GM19397 (cell line): ENCODE results near the gene SEC14L2.

ENCODE experiments used
- ATAC-seq: cut with Tn5 transposase; IDR thresholded peaks from one replicate; pipeline ENCODE4 v1.9.1; 2021; ENCODE audit warnings: mild to moderate bottlenecking, moderate library complexity; ENCODE audit not compliant: unreplicated experiment

SEC14L2 gene

DNA sequence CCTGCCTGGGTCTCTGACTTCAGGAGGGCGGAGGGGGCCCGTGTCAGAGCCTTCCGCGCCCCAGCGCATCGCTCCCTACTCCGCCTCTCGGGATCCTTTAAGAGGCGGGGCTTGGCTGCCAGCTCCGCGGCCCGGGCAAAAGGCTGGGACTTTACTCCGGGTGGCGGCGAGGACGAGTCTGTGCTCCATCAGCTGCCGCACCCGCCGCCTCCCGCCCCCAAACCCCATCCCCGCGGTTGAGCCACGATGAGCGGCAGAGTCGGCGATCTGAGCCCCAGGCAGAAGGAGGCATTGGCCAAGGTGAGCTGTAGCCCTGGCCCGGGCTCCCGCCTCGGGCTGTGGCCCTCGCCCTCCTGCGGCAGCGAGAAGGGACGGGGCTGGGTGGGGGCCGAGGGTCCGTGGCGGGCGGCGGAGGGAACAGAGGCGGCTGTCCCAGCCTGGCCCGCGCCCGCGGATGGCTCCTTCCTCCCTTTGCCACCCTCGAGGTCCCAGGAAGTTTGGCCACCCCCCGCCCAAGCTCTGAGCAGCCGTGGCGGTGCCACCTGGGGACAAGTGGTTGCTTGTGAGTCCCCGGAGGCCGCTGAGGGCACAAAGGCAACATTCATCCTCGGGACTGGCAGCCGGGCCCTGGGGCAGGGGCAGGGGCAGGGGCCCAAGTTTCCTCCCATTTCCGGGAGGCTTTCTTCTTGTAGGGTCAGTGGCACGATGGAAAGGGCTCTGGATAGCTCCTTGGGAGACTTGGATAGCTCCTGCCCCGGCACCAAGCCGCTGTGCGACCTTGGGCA, at the start of gene SEC14L2:
Gene SEC14L2, plus strand, starts transcription at position 148 of the 785 bp plus-strand sequence. Its CDS starts 99 bp downstream, at position 247.
- ATAC-seq, result no peak

- ATAC-seq, result no peak
Observed at GRCh38 chr22:30347255-30347892, 49.4 kb upstream of the SEC14L2 start.

DNA sequence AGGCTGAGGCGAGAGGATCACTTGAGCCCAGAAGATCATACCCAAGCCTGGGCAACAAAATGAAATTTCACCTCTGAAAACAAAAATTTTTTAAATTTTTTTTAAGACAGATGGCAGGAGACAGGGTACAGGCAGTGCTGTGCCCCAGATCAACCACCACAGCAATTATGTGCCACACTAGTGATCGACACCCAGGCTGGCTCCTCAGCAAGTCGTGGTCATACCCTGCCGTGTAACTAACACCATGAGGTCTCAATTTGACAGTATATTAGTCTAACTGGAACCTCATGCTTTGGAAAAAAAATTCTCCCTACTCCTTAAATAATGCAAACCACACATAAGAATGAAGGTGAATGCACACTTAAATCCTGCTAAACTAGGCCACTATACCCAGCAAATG, 48.4 kb upstream of the SEC14L2 start:
- no peak for ATAC-seq

DNA sequence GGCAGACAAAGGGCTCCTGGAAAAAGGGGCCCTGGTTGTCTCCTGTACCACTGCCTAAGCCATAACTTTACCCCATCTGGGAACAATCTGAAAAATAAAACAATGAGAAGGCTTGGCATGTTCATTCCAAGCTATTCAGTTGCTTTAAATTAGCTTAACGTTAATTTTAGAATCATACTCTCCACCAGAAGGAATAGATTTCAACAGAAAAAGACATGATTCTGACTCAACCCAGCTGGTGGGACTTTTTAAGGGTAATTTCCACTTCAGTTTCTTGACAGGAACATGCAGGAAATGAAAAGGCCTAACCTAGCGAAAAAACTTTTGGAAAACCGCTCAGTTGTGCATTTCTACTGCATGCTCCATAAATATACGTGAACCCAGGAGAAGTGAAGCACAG, 48.0 kb upstream of the SEC14L2 start:
- ATAC-seq, result no peak

DNA sequence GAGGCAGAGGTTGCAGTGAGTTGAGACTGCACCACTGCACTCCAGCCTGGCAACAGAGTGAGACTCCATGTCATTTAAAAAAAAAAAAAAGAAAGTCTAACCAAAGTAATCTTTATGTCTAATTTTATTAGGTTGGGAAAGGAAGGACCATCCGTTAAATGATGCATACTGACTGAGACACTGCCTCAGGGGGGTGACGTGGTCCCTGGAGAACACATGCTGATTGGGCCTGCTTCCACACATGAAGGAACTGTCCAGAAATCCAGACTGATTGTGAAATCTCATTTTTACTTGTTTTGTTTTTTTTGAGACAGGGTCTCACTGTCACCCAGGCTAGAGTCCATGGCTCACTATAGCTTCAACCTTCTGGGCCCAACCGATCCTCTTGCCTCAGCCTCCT, 45.6 kb upstream of the SEC14L2 start:
- ATAC-seq, result no peak

DNA sequence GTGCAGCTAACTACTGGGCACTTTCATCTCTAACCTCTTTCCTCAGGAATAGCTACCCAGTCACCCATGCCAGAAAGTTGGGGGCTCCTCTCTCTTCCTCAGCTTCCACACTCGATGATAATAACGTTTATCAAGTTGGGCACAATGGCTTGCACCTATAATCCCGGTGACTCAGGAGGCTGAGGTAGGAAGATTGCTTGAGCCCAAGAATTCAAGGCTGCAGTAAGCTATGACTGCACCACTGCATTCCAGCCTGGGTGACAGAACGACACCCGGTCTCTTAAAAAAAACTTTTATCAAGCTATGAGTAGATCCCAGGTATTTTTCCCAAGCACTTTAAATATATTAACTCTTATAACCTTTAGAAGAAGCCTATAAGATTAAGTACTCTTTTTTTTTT, 42.2 kb upstream of the SEC14L2 start:
- ATAC-seq, result no peak

DNA sequence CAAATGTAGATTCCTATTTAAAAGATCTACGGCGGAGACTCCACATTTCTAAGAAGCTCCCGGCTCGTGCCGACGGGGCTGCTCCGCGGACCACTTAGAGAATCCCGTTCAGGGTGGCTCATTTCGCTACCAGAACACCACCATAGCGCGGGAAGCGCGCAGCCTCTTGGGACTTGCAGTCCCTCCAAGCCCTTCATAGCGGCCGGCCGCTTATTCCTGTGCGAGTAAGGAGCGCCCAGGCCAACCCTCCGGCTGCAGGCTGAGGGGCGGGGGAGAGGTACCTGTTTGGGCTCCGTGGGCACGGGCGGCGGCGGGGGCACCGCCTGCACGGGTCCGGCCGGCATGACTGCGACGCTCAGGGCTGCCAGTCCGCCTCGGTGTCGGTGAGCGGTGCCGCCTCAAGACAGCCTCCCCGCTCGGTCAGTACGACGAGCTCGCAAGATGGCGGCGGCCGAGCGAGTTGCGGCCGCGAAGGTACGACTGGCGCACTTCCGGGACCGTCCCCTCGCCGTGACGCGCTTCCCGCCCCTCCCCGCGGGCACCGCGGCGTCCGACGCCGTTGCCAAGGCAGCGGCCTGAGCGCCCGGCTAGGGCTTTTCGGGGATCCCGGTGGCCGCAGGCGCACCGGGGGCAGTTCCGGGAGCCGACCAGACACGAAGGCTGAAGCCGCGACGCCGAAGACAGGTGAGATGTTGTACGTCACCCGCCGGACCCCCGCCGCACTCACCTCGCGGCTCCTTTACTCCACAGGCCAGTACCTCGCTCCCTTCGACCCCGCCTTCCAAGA, 40.2 kb upstream of the SEC14L2 start, which contains the start of the genes CCDC157 and SF3A1:
Gene CCDC157, plus strand, starts transcription at position 559 of the 787 bp plus-strand sequence. CDS start 8,994 bp downstream, outside the sequence.
Gene SF3A1, minus strand, starts transcription at position 446 of the 787 bp plus-strand sequence. Its CDS starts 102 bp downstream, at position 344.
- ATAC-seq, result peak; percentile 97

DNA sequence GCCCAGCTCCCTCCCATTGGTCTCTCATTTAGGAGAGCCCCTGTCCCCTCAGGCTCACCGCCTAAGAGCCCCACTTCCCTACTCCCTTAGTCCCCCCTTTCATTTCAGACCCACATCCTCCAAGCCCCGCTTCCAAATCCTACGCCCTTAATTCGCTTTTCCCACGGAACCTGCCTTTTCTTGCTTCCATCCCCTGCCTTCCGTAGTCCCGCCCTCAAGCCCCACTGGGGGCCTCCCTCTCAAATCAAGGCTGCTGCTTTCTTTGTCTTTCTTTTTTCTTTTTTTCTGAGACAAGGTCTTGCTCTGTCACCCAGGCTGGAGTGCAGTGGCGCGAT, 39.6 kb upstream of the SEC14L2 start:
- ATAC-seq, result no peak

DNA sequence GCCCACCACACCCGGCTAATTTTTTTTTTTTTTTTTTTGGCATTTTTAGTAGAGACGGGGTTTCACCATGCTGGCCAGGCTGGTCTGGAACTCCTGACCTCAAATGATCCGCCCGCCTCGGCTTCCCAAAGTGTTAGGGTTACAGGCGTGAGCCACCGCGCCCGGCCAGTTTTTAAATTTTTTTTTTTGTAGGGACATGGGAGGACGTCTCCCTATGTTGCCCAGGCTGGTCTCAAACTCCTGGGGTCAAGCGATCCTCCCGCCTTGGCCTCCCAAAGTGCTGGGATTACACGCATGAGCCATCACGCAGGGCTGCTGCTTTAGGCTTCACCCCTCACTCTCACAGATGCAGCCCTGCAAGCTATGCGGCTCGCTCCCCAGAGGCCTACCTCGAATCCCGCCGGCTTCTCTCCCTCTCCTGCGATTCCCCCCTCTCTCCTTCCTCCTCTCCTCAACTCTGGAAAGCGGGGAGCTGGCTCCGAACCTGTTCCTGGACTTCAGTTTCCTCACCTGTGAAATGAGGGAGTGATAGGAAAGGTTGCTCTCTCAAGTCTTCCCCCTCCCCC, 39.1 kb upstream of the SEC14L2 start:
- no peak for ATAC-seq

- ATAC-seq, result no peak
Observed at GRCh38 chr22:30358541-30358940, 38.3 kb upstream of the SEC14L2 start.

- ATAC-seq, result no peak
Observed at GRCh38 chr22:30361916-30362650, 34.7 kb upstream of the SEC14L2 start.

DNA sequence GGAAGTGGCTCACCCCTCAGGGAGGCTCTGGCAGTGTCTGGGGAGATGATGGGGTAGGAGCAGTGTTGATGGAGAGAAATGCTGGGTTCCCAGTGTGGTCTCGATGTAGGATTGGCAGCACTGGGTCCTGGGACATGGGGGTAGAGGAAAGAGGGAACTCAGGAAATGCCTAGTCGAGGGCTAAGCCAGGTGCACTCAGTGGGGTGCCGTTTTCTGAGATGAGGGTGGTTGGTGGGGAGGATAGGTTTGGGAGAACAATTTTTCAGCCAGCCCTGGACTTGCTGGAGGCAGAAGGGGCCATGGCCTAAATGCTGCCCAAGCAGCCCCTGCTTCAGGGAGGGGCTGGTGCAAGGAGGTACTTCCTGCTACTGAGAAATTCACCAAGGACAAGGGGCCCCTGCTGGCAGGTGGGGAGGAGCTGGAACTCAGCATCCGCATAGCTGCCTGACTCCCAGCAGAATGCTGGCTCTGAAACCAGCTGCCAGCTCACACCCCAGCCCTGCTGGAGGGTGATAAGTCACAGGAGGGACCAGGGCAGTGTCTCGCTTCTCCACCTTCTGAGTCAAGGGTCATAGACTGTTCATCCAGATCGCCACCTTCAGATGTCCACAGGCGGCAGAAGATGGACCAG, 34.1 kb upstream of the SEC14L2 start:
- no peak for ATAC-seq

DNA sequence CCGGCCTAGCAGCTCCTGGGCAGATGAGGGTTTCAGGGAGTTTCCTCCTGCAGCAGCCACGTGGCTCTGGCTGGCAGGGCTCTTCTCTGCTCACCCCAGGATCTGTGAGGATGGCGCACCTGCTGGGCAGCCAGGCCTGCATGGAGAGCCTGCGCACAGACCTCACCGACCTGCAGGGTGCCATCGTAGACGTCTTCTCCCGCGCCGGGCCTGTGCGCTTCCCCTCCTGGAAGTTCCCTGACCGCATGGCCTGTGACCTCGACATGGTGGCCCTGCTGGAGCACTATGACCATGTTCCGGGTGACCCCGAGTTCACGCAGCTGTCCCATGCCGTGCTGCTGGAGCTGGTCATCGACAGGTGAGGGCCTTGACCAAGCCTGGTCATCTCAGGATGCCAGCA, 30.9 kb upstream of the SEC14L2 start:
- ATAC-seq, result no peak

- no peak for ATAC-seq
Observed at GRCh38 chr22:30368420-30368819, 28.4 kb upstream of the SEC14L2 start.

GRCh38 chr22:30370641-30371230, 26.1 kb upstream of the SEC14L2 start:
- ATAC-seq, result no peak

- no peak for ATAC-seq
Observed at GRCh38 chr22:30371321-30371720, 25.5 kb upstream of the SEC14L2 start.

DNA sequence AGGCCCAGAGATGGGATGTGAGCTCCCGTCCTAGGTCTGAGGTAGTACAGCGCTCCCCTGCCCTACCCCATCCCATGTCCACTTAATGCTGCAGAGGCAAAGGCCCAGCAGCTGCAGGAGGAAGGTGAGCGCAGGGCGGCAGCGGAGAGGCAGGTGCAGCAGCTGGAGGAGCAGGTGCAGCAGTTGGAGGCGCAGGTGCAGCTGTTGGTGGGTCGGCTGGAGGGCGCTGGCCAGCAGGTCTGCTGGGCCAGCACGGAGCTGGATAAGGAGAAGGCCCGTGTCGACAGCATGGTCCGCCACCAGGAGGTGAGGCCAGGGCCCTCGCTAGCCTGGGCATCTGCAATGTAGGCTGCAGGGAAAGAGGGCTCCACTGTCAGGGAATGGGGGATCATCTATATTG, 24.8 kb upstream of the SEC14L2 start:
- ATAC-seq, result no peak

DNA sequence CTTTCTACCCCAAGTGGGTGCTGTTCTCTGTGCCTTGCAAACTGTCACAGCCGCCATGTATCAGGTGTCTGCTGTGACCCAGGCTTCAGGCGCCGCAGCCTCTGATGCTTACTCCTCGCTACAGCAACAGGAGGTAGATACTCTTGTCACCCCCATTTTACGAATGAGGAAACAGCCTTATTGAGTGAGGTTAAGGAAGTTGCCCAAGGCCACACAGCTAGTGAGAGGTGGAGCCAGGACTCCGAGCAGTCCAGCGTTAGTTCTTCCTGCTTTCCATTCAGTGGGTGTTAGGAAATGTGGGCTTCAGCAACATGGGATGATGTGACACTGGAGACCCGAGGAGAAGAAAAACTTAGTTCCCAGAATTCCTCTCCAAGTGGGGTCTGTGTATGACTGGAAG, 23.9 kb upstream of the SEC14L2 start:
- no peak for ATAC-seq
